Measurements from ENCODE around the gene DENND11. TPM values are rescaled to one million over a fixed set of nuclear protein-coding genes. Genes with fewer than 3 reads are reported as not detected.

The DENND11 gene
- polyA plus RNA-seq, 1 experiment, result 4.9 TPM

GRCh38 chr7:141738592-141739013 is 36.6 kb upstream of the DENND11 start:
- peak; percentile 39; the same call in 1 of the 2 replicates for TF ChIP-seq CTCF (IDR thresholded peaks at IDR 0.05; ENCODE audit: low read depth, low read length)
- no peak for DNase-seq (ENCODE audit: low read depth, low spot score)
- H3K4me3 ChIP-seq (ENCODE audit: low read depth, low read length), result peak overlapping the region; percentile 99
- peak overlapping the region; percentile 75 for H3K27ac ChIP-seq (ENCODE audit: low read depth, low read length)
- no peaks in the 10 kb centered on the region for H3K9me3 ChIP-seq (ENCODE audit: control insufficient read depth, insufficient read depth, low read length)
- no peaks in the 10 kb centered on the region for H3K27me3 ChIP-seq (ENCODE audit: control insufficient read depth, insufficient read depth, low read length)
- ChIA-PET POLR2A (interaction anchor here (1.0 kb wide), 2 partner anchors 40 to 42 kb away, joined by 3 to 4 read pairs; no protein-coding TSS in a partner anchor), CTCF (interaction anchor here (0.6 to 3.7 kb wide), 31 partner anchors 8 to 1496 kb away, joined by 3 to 20 read pairs (median 5); partner anchors contain the start of genes DENND11 and WEE2)

- ChIA-PET POLR2A (interaction anchor here (0.6 to 1.0 kb wide), 6 partner anchors 40 to 939 kb away, joined by 3 to 6 read pairs (median 3); partner anchors contain the start of gene AGK), CTCF (interaction anchor here (0.6 to 3.7 kb wide), 41 partner anchors 9 to 1041 kb away, joined by 3 to 32 read pairs (median 5); partner anchors contain the start of genes DENND11 and WEE2)
- Histone ChIP-seq H3K4me3 (ENCODE audit: low read depth, low read length) (peak within 1 kb of the TSS; percentile 99), H3K27ac (ENCODE audit: low read depth, low read length) (peak within 1 kb of the TSS; percentile 81), H3K27me3 (ENCODE audit: control insufficient read depth, insufficient read depth, low read length) (no peaks in the 10 kb centered on the region), H3K9me3 (ENCODE audit: control insufficient read depth, insufficient read depth, low read length) (no peaks in the 10 kb centered on the region)
- TF ChIP-seq CTCF (IDR thresholded peaks at IDR 0.05; ENCODE audit: low read depth, low read length), result peak; percentile 74
- DNase-seq (ENCODE audit: low read depth, low spot score), result peak; percentile 93
Observed at GRCh38 chr7:141737836-141738591, 36.0 kb upstream of the DENND11 start, which contains the start of gene SSBP1. TSS of gene SSBP1 (plus strand) at chr7:141738358. CDS start at chr7:141739167, 809 bp downstream.

GRCh38 chr7:141737118-141737835 is 35.3 kb upstream of the DENND11 start:
- ChIA-PET CTCF (interaction anchor here (0.6 to 3.7 kb wide), 30 partner anchors 8 to 921 kb away, joined by 3 to 32 read pairs (median 5); partner anchors contain the start of gene DENND11), POLR2A (interaction anchor here (1.0 kb wide), 2 partner anchors 52 to 186 kb away, joined by 3 to 6 read pairs; partner anchors contain the start of gene AGK)
- peak overlapping the region; percentile 81 for H3K27ac ChIP-seq (ENCODE audit: low read depth, low read length)
- no peaks in the 10 kb centered on the region for H3K27me3 ChIP-seq (ENCODE audit: control insufficient read depth, insufficient read depth, low read length)
- DNase-seq (ENCODE audit: low read depth, low spot score), result no peak
- H3K4me3 ChIP-seq (ENCODE audit: low read depth, low read length), result peak overlapping the region; percentile 70
- no peak for TF ChIP-seq CTCF (IDR thresholded peaks at IDR 0.05; ENCODE audit: low read depth, low read length)
- no peaks in the 10 kb centered on the region for H3K9me3 ChIP-seq (ENCODE audit: control insufficient read depth, insufficient read depth, low read length)

- ChIA-PET CTCF (interaction anchor here (1.6 kb wide), 1 partner anchor 54 kb away, joined by 4 read pairs; no protein-coding TSS in a partner anchor), POLR2A (no interaction called here)
Observed at GRCh38 chr7:141731476-141732149, 29.6 kb upstream of the DENND11 start.

More at GRCh38 chr7:141731476-141732149, 29.6 kb upstream of the DENND11 start:
- TF ChIP-seq CTCF (IDR thresholded peaks at IDR 0.05; ENCODE audit: low read depth, low read length), result no peak
- Histone ChIP-seq H3K9me3 (ENCODE audit: control insufficient read depth, insufficient read depth, low read length) (no peaks in the 10 kb centered on the region), H3K27me3 (ENCODE audit: control insufficient read depth, insufficient read depth, low read length) (no peaks in the 10 kb centered on the region), H3K27ac (ENCODE audit: low read depth, low read length) (no peak overlapping the region), H3K4me3 (ENCODE audit: low read depth, low read length) (no peak overlapping the region)
- DNase-seq (ENCODE audit: low read depth, low spot score), result no peak

Measured in AG04450 (cell line).